Activated gamma-delta T cell (primary cell): ENCODE measurements around the gene PRDM15.

ENCODE experiments used
- DNase-seq: peaks from one replicate; lab custom pipeline; 2025; lab: John Stamatoyannopoulos, UW

The PRDM15 gene

DNA sequence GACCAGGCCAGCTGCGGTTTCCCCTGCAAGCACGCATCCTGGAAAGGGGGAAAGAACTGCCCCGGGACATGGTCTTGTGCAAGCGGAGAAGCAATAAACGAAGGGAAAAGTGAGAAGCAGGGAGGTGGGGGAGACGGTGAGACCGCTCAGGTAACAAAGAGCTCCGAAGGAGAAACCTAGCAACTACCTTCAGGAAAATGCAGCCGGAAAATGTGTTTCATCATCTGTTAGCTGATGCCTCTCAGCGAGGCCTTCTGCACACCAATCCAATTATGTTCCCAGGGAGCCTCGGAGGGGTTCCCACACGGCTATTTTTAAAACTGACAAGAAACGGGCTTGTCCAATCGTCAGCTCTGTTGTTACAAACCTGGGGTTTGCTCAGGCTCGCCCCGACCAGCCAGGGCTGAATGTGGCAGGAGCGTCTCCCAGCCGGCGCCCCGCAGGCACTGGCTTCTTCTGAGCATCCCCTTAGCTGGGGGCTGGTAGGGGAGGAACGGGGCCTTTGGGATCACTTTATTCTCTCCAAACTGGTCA lies 115.7 kb downstream of the PRDM15 start:
- no peak for DNase-seq

DNA sequence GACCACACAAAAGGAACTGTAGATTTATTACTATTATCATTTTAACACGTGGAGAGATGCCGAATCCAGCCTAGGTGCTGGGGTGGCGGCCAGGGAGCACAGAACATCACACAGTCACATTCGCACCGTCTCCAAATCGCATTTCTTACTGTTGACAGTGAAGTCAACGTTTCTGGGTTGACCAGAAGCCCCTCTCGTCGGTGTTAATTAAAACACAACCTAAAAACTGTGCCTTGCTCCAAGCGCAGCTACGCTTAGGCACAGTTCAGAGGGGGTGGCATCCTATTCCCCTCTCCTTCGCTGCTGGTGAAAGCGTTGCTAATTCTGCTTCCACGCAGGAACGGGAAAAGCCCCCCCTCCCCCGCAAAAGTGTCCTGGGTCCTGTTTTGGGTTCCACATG lies 116.4 kb downstream of the PRDM15 start:
- DNase-seq, result no peak

DNA sequence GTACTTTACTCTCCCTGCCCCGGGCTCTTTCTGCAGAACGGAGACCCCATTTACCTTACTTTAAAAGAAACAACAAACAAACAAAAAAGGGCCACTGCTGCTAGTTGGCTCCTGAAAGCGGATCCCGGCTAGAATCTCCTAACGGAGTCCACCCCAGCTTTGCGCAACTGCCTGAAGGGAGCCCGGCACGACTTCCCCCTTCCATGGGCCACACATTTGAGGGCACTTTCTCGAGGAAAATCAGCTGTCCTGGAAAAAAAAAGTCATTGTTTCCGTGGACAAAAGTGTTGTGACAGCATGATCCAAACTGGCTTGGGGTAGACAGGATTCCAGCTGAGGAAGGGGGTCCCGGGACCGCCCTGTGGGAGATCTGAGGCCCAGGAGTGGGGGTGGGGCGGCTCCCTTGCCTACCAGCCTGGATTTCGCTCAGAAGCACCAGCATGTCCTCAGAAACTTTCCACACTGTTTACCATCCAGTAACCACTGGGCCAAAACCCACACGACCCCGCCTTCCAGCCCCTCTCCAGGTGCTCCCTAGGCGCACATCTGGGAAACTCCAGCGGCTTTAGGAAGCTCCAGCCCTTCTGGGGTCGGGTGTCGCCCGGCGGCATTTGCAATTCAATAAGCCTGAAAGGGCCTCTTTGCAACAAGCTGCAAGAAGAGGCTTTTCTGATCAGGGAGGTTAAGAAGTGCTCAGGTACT lies 117.1 kb downstream of the PRDM15 start:
- no peak for DNase-seq

DNA sequence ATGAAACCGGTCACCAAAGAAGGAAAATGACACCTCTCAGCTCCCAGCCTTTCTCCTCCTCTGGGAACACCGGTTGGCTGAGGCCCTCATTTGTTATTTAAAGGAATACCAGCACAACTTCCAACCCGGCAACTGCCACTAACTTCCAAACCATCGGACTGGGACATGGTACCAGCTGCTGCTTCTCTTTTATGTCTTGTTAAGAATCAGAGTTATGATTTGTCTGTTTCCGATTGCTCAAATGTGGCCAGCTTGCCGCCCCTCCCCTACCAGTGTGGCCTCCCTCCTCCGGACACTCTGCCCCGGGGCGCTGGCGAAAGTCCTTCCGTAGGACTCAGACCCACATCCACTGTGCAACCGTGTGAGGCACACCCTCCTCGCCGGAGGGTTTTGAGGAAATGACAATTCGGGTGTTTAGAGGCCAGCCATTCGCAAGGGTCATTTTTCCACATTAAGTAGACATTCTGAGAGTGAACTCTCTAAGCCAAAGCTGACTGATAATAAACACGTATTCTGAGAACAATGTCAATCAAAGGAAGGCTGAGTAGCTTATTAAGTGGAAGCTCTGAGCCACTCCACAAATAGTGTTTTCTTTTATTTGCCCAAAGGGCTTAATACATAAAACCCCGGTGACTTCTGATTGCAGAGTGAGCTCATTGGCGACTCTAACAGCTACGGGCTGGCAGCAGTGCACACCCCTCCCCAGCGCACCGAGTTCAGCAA lies 117.8 kb downstream of the PRDM15 start:
- DNase-seq, result no peak

DNA sequence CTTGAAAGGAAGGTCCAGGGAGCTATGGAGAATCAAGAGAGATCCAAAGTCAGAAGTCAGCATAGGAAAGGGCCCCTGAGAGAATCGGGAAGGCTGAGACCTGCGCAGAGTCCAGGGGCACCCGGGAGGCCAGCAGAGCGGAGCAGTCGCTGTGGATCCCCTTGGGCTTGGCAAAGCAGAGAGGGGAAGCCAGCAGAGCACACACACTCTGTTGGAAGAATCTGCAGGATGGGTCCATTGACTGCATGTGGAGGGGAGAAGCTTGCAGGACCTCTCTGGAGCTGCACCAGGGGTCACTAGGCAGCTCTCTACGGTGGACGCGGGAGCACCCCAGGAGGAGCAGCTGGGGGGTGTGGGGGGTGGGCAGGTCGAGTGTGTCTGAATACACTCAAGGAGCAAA lies 118.7 kb downstream of the PRDM15 start:
- no peak for DNase-seq

DNA sequence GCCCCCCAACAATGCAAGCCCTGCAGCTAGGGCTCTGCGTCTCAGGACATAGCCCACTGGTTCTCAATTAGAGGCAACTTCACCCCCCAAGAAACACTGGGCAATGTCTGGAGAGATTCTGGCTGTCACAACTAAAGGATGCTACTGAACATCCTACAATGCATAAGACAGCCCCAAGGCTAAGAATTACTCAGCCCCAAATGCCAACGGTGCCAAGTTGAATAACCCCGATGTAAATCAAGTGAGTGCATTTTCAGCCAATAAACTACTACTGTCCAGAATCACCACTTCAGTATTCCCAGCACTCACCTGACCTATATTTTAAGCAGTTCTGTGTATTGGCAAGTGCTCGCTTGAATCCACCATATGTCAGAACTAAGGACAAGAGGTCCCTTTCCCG lies 119.2 kb downstream of the PRDM15 start:
- no peak for DNase-seq

DNA sequence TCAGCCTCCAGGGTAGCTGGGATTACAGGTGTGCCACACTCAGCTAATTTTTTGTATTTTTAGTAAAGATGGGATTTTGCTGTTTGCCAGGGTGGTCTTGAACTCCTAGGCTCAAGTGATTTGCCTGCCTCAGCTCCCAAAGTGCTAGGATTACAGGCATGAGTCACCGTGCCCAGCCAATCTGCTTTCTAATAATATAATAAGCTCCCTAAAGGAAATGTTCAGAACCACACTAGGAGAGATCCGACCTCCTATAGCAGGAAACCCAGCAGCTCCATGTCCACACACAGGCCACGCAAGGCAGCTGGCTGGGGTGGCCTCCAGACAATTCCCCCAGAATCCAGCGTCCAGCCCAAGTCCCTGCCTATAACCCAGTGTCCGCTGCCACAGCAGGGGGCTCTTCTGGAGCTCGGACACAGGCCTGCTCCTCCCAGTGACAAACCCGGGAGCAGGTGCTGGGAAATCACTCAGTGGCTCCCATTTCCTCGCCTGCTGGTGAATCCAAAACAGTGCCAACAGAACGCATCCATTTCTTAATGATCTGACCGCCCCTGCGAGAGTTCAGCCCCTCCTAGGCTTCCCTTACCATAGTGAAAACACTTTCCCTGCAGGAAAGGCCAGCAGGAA lies 119.8 kb downstream of the PRDM15 start:
- DNase-seq, result no peak

DNA sequence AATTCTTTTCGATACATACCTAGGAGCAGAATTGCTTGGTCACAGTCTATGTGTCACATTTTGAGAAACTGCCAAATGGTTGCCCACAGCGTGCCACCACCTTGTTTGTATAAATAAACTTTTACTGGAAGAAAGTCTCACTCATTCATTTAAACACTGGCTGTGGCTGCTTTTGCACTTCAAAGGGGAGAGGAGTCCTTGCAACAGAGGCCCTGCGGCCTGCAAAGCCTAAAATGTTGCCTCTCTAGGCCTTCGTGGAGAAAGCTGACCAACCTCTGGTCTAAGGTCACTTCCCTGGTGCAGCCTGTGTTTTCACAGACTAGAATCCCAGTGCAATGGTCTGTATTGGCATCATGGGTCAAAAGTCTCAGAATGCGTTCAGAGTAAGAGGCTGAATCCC lies 120.6 kb downstream of the PRDM15 start:
- DNase-seq, result no peak

DNA sequence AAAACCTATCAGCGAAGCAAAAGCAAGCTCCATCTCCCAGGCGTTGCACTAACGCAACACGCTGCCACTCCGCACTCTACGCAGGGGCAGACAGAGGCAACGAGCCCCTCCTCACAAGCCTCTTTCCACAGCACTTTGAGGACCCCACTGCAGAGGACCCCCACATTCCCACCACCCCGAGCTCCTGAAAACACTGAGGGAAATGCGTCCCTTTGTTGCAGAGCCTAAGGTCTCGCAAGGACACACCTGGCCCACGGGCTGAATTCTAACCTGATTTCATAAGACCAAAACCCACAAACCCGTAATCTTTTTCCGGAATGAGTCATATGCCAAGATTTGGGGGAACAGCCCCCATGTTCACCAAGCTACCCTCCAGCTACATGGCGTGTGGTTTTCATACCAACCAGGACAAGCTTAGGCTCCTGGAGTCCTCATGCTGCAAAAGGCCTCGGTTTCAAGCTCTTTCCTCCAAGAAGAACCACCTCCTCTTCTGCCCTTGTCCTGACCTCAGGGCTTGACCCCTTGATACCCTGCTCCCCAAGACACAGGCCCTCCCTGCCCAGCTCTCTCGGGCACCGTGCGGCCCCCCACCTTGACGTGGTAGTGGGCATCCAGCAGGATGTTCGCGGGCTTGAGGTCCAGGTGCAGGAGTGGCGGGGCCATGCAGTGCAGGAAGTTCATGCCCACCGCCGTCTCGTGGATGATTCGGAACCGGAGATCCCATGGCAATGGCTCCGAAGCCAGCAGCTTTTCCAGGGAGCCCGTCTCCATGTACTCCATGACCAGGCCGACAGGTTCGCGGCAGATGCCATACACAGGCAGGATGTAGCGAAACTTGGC lies 123.0 kb downstream of the PRDM15 start:
- no peak for DNase-seq

DNA sequence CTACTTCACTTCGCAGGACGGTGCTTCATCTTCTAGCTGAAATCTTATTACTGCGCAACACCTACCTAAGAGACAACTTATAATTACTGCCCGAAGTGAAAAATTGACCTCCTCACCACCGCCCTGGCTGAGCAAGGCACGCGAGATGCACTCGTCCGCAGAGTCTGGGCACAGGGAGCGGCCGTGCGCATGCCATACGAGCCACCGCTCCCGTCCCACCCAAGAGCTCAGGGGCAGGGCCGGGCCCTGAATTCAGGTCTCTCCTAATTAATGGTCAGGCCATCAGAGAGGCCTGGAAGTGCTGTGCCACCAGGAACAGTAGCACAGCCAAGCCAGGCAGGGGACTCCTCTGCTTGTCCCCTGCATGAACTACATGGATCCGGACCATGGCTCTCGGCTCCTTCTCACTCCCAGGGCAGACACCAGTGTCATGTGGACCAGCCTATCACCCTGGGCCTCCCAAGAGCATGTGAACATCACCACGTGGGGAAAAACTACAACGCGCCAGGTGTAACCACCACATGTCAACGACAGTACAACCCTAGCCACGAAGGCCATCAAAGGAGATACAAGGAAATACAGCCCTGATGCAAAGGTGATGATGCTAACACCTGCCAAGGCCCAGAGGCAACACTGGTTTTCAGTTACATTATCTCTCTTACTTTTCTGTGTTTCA lies 123.7 kb downstream of the PRDM15 start:
- no peak for DNase-seq

DNA sequence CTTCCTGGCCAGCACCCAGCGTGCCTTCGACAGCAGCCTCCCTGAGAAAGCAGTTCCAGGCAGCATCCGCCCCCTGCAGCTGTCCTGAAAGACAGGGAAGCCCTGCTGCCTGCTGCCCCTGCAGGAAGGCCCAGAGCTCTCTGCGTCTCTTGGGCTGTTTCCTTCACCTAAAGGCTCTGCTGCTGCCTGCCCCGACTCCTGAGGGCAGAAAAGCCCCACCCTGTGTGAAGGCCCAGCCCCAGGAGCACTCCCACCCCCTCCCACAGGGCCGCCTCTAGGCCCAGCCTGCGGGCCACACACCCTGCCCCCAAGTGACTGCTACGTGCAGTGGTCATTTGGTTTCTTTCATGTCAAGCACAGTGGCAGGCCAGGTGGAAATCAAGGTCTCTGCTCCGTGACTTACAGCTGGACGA lies 124.7 kb downstream of the PRDM15 start:
- no peak for DNase-seq

DNA sequence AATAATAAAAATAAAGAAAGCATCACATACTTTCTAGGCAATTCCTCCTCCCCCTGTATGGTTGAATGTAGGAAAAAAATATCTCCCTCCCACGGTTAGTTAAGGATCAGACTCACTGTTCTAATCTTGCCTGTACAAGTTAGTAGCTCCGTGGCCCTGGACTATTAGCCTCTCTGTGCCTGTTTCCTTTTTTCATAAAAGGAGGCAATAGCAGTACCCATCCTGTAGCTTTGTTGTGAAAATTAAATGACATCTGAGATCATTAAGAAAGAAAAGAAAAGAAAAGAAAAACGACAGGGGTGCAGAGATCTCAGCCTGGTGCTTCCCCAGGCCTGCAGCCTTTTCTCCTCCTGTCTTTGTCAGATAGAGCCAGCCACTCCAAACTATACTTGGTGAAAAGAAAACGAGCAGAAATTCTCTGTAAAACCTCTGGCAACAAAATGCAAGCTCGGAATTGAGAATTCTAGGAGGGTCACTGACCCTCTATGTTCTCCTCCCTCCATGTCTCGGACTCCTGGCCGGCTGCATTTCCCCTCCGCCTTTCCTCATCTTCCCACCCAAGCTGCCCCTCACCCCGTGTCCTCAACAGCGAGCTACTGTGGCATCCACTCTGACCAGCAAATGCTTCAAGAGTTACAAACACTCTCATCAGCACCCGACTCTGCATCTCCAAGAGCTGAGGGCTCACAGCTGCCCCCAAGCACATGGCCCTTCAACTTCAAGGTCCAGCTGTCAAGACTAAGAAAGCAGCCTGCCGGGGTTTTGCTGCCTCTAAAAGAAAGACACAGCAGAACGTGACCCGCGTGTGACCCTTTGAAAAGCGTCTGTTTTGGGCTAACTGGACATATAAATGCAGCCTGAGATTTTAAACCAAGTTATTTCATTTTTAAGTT lies 125.9 kb downstream of the PRDM15 start:
- DNase-seq, result no peak

DNA sequence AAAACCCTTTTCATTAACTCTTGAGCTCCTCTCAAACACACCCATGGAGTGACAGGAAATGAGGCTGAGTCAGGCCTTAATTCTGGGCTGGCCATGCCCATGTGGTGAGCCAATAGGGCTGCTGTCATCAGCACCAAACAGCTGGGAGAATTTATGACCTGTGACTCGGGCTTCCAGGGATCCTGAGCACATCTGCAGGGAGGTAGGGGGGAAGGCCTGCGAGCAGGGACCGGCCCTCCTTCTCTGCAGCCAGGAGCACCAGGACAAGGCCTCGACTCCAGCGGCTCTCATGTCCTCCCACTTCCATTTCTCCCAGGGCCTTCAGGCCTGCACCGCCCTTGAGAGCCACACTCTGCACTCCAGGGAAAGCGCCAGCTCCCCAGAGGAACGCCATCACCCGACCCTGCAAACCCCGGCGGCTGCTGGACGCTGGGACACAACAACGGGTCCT lies 126.9 kb downstream of the PRDM15 start:
- DNase-seq, result no peak

DNA sequence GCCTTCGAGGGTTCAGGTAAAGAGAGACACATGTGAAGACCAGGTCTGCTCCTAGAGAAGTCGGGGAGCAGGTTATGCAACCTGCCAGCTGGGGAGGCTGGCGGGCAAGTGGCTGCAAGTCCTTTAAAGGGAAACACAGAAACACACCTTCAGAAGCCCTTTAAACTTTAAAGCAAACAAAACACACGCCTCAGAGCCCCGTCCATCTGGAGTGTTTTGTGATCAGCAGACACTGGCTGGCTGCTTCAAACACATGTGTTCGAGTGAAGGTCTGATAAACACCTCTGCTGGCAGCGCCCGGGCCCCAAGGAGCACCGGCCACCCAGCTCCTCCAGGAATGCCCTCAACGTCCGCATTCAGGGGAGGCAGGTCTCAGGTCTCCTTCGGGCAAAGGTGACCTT lies 127.5 kb downstream of the PRDM15 start:
- DNase-seq, result no peak

DNA sequence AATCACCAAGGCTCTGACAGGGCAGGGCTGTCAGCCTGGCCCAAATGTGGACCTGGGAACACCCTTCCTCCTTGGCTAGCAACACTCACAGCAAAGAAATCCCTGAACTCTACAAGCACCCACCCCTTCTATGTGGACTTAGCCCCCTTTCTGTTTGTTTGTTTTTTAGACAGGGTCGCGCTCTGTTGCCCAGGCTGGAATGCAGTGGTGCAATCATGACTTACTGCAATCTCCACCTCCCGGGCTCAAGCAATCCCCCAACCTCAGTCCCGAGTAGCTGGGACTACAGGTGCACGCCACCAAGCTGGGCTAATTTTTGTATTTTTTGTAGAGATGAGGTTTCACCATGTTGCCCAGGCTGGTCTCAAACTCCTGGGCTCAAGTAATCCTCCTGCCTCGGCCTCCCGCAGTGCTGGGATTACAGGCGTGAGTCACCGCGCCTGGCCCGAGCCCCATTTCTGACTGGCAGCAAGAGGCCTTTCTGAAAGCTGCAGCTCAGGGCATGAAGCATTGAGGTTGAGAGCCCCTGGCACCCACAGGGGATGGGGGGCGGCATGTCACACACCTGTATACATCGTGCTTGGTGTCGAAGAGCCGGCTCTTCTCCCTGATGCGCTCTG lies 128.5 kb downstream of the PRDM15 start:
- no peak for DNase-seq

DNA sequence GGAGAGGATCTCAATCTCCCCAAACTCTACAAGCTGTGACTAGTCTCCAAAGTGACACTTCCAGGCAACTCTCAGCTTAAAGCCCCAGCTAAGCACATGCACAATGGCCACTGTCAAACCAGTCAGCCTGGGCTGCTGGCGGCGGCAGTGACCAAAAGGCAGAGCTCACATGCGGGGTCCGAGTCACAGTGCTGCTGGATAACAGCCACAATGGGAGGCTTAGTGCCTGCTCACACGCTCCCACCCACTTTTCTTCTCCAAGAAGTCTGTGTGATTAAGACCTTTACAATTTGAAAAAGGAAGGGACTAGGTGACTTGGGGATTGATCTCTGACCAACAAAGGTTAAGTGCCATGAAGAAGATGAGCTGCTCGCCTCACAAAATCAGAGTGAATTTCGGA lies 129.1 kb downstream of the PRDM15 start:
- DNase-seq, result no peak

DNA sequence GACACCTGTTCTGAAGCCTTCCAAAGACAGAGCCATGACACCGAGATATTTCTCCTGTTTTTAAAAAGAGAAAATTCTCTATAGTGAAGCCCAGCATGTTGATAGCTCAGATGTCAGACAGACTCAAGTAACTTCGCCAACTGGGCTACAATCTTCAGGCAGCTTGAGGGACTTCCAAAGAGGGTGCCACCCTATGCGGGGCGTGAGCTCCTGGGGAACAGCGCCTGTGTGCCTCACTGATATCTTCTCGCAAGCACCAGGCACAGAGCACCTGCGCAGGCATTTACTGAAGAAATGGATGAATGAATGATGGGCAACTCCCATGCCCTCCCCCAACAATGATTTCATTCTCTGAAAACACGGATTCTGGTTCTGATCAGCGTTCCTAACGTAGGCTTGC lies 129.9 kb downstream of the PRDM15 start:
- DNase-seq, result no peak
